ENCODE measurements around the gene ALS2. TPM values are rescaled to one million over a fixed set of nuclear protein-coding genes. Genes with fewer than 3 reads are reported as not detected.

The ALS2 gene
- total and polyA plus RNA-seq, 2 of the 8 experiments (the other 6 are each of a cell fraction or from before 2014, with no cell fraction given): 12.1 to 34.5 TPM

GRCh38 chr2:201797175-201797840 is 16.6 kb upstream of the ALS2 start (continued):
- TF ChIP-seq, protein P1, sequence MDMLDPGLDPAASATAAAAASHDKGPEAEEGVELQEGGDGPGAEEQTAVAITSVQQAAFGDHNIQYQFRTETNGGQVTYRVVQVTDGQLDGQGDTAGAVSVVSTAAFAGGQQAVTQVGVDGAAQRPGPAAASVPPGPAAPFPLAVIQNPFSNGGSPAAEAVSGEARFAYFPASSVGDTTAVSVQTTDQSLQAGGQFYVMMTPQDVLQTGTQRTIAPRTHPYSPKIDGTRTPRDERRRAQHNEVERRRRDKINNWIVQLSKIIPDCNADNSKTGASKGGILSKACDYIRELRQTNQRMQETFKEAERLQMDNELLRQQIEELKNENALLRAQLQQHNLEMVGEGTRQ (IDR thresholded peaks at IDR 0.05; ENCODE audit: low read length): no peak
- no peak for TF ChIP-seq SIX5 (IDR thresholded peaks at IDR 0.05; ENCODE audit: low read depth, low read length)
- TF ChIP-seq NRF1 (IDR thresholded peaks at IDR 0.05; ENCODE audit: low read depth, low read length): no peak

All from H1 (cell line).